MG63 (cell line): ENCODE data around the gene NT5C2. TPM values are rescaled to one million over a fixed set of nuclear protein-coding genes. Genes with fewer than 3 reads are reported as not detected.
"Not testable (repeated sequence)": the region's sequence is repeated elsewhere in the genome, so short reads cannot be mapped to it uniquely, and the experiment has no call there.

Source experiments
- DNase-seq: peaks from one replicate; pipeline ENCODE4 v3.0.0-alpha.2; 2020
- H3K27me3 ChIP-seq: fragments of 250-450 bp; sonication (Bioruptor Pico); 2 replicates; pipeline ENCODE4 v1.5.1; 2020; ENCODE audit warnings: mild to moderate bottlenecking, moderate library complexity
- H3K36me3 ChIP-seq: fragments of 250-450 bp; sonication (Bioruptor Pico); 2 replicates; pipeline ENCODE4 v1.5.1; 2020; ENCODE audit warnings: mild to moderate bottlenecking, moderate library complexity
- H3K4me3 ChIP-seq: fragments of 250-450 bp; sonication (Bioruptor Pico); 2 replicates; pipeline ENCODE4 v1.5.1; 2020; ENCODE audit warnings: mild to moderate bottlenecking, moderate library complexity
- H3K9me3 ChIP-seq: fragments of 250-450 bp; sonication (Bioruptor Pico); 2 replicates; pipeline ENCODE4 v1.5.1; 2020; ENCODE audit warnings: mild to moderate bottlenecking, moderate library complexity
- total RNA-seq: library from RNA; depleted of rRNA; stranded (reverse); fragments of >200 nt; shearing (Covaris generic); gene quantifications from 2 replicates; pipeline ENCODE4 v1.2.3, GENCODE V29; 2014; ENCODE audit warnings: low replicate concordance; rRNA removed

NT5C2 gene
- 9.9 and 23.5 TPM in 2 replicates for total RNA-seq

DNA sequence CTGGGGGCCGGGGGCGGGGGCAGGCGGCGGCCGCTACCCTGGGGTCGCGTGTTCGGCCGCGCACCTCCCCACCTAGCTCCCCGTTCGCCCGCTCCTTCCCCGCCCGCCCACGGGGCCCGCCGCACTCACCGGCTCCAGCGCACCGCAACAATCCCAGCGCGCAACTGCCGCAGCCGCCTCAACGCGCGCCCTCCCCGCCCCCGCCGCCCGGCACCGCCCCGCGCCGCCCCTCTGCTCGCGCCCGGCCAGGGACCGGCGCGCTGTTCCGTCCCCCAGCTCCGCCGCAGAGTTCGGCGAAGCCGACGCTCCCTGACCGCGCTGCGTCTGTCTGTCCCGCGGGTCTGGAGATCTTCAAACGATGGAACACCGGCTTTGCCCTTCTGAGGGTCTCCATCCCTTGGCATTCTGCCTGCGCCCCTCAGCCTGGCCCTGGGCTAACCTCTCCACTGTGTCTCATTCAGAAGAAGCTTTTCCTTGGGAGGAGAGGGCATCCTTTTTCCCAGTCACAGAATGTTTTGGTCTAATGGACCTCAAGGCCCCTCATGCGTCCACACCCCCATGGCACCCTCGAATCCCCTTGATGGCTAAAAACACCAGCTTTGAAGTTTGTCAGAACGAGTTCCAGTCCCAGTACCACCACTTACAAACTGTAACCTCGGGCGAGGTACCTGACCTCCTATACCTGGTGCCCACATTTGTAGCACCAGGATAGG lies at the start of gene NT5C2:
Gene NT5C2 (minus strand): TSS at position 166 of the 713 bp plus-strand sequence. CDS start 18,314 bp downstream, outside the sequence.
- peaks cover 18% of the 10 kb centered on the region for H3K36me3 ChIP-seq
- DNase-seq = peak; percentile 84
- no peaks in the 10 kb centered on the region for H3K27me3 ChIP-seq

DNA sequence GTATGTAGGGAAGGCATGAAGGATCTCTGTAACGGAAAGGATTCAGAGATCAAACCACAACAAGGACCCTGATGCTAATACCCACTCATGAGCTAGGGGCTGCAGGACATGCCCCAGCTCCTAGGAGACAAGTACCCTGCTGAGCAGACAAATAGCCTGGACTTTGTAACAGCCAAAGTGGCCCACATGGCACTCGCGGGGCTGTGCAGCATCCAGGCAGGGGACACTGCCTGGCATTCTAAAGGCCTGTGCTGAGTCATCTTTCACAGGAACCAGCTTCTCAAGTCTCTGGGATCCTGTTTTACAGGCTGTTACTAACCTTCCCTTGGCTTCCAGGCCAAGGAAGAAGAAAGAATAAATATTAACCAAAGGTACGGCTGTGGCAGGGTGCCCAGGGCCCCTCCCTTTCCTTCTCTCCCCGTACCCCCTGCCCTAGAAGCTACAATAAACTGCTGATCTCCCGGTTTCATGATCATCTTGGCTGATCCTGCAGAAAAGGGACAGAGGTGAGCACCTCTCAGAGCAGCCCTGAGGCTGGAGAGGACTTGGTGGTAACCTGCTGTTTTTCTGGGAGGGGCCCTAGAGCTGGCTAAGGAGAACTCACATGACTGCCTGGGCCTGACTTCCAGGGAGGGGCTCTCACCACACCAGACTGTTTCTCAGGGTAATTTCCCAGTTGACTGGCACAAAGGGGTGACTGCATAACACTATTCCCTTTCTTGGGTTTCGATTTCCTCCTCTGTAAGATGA lies 48.4 kb upstream of the NT5C2 start:
- no peaks in the 10 kb centered on the region for H3K36me3 ChIP-seq
- peak; percentile 30 for DNase-seq
- H3K4me3 ChIP-seq = no peak overlapping the region
- no peaks in the 10 kb centered on the region for H3K9me3 ChIP-seq
- no peaks in the 10 kb centered on the region; the same call in 1 of the 2 replicates for H3K27me3 ChIP-seq

More for the DNA sequence above, at the start of gene NT5C2:
- H3K4me3 ChIP-seq = peak within 1 kb of the TSS; percentile 96
- H3K9me3 ChIP-seq = no peaks in the 10 kb centered on the region

DNA sequence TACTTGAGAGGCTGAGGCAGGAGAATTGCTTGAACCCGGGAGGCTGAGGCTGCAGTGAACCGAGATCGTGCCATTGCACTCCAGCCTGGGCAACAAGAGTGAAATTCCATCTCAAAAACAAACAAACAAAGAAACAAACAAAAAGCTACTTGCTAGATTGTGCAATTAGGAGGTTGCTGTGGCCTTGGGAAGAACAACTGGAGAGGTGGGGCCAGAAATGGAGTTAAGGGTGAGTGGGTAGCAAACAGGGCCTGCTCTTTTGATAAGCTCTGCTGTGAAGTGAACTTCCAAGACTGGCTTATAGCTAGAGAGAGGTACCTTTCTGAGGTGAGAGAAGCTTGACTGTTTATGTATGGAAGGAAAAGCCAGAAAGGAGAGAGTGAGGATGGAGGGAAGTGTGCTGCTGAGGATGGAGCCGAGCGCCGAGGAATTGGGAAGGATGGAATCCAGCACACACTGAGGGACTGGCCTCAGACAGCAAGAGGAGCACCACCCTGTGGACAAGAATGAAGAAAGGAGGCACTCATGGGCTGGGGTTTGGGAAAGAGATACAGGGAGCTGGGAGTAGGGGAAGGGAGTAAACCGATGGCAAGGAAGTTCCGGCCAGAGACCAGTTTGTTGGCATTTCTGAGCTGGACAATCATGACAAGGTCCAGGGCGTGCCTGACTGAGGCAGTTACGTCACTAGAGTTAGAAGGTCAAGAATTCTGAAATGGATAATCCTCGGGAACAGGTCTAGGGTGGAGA lies 45.6 kb upstream of the NT5C2 start:
- Histone ChIP-seq H3K4me3 (no peak overlapping the region), H3K27me3 (no peaks in the 10 kb centered on the region), H3K36me3 (no peaks in the 10 kb centered on the region), H3K9me3 (no peaks in the 10 kb centered on the region)
- peak; percentile 30 for DNase-seq

DNA sequence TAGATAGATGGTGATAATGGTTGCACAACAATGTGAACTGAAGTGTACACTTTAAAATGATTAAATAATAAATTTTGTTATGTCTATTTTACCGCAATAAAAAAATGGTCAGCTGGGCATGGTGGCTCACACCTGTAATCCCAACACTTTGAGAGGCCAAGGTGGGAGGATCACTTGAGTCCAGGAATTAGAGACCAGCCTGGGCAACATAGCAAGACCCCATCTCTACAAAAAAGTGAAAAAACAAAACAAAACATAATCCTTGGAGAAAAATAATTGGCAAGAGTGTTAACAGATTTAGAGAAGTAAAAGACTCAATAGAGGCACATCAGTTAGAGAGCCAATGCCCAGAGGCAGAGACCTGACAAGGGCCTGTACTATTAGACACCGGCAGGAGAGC lies 42.7 kb upstream of the NT5C2 start:
- Histone ChIP-seq H3K9me3 (no peaks in the 10 kb centered on the region), H3K4me3 (no peak overlapping the region), H3K36me3 (no peaks in the 10 kb centered on the region), H3K27me3 (no peaks in the 10 kb centered on the region)
- no peak for DNase-seq

DNA sequence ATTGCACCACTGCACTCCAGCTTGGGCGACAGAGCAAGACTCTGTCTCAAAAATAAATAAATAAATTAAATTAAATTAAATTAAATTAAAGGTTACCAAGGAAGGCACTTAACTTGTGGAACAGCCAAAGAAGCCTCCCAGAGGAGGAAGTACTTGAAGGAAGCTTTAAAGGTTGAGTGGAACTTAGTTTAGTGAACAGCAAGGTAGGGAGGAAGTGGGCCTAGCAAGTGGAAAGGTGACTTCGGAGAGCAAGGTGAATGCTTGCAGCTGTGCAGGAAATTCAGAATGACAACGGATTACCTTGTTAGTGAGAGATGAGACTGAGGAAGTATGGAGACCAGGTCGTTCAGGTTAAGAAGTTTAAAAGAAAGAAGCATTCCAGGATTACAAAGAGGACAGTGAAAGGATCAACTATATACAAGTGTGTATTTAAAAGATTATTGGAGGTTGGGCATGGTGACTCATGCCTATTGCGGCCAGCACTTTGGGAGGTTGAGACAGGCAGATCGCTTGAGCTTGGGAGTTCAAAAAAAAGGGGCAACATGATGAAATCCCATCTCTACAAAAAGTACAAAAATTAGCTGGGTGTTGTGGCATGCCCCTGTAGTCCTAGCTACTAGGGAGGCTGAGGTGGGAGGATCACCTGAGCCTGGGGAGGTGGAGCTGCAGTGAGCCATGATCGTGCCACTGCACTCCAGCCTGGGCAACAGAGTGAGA lies 39.9 kb upstream of the NT5C2 start:
- H3K36me3 ChIP-seq = no peaks in the 10 kb centered on the region
- H3K9me3 ChIP-seq = no peaks in the 10 kb centered on the region
- no peak overlapping the region for H3K4me3 ChIP-seq
- DNase-seq = peak; percentile 59
- H3K27me3 ChIP-seq = no peaks in the 10 kb centered on the region

DNA sequence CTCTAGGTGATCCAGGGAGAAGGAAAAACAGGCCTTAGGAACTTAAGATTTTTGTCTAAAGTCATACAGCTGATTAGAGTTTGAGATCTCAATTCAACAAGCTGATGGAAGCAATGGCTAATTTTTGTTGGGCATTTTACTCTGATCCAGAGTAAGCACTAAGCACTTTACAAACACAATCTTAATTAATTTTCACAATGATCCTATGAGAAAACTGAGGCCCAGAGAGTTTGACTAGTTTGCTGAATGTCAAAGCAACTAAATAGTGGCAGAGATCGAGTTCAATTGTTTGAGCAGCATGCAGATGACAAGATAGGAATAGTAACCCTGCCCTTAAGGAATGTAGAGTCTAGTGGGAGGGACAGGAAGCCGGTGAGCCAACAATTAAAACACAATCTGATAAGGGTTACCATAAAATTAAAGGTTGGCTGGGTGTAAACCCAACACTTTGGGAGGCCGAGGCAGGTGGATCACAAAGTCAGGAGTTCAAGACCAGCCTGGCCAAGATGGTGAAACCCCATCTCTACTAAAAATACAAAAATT lies 39.1 kb upstream of the NT5C2 start:
- Histone ChIP-seq H3K9me3 (no peaks in the 10 kb centered on the region), H3K36me3 (no peaks in the 10 kb centered on the region), H3K4me3 (no peak overlapping the region), H3K27me3 (no peaks in the 10 kb centered on the region)
- no peak for DNase-seq

DNA sequence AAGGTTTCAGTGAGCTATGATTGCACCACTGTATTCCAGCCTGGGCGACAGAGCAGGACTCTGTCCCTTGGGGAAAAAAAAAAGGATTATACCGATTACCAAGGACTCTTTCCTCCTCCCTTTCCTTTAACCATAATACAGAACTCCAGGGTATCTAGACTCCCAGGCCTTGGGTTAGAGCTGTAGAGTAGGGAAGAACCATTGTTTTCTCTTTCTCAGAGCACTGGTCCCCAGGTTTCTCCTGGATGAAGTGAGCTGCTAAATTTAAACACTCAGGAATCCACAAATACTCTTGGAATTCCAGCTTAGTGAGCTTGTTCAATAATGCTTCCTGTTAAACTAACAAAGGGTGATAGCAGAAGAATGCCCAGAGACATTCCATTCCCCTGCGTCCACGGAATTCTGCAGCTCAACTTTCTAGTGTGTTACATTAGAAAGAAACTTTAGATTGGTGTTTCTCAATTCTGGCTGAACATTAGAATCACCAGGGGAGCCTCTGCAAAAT lies 38.0 kb upstream of the NT5C2 start:
- peak; percentile 87 for DNase-seq
- no peaks in the 10 kb centered on the region; the same call in 1 of the 2 replicates for H3K9me3 ChIP-seq
- H3K36me3 ChIP-seq = no peaks in the 10 kb centered on the region
- no peaks in the 10 kb centered on the region for H3K27me3 ChIP-seq
- no peak overlapping the region for H3K4me3 ChIP-seq

DNA sequence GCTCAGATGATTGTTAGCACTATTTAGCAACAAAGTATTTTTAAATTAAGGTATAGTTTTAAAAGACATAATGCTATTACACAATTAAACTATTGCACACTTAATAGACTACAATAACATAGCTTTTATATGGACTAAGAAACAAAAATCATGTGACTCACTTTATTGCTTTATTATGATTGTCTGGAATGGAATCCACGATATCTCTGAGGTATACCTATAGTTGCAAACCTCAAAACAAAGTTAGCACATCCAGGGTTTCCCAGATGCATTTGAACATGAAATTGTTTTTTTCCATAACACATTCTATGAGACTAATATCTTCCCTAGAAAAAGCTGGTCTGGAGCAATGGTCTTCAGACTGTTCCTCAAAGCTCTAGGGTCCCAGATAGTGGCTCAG lies 34.3 kb upstream of the NT5C2 start:
- H3K4me3 ChIP-seq = no peak overlapping the region
- no peaks in the 10 kb centered on the region for H3K27me3 ChIP-seq
- DNase-seq = no peak
- H3K9me3 ChIP-seq = peaks cover 11% of the 10 kb centered on the region
- no peaks in the 10 kb centered on the region for H3K36me3 ChIP-seq

DNA sequence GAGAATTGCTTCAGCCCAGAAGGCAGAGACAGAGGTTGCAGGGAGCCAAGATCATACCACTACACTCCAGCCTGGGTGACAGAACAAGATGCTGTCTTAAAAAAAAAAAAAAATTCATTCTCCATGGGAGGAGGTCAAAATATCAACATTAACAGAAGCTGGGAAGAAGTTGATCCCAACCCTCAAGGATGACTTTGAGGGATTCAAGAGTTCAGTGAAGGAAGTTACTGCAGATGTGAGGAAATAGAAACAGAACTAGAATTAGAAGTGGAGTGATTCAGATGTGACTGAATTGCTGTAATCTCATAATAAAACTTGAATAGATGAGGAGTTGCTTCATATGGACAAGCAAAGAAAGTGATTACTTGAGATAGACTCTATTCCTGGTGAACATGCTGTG lies 32.9 kb upstream of the NT5C2 start:
- H3K27me3 ChIP-seq = no peaks in the 10 kb centered on the region
- H3K36me3 ChIP-seq = no peaks in the 10 kb centered on the region
- H3K4me3 ChIP-seq = no peak overlapping the region
- H3K9me3 ChIP-seq = peaks cover 11% of the 10 kb centered on the region
- no peak for DNase-seq

DNA sequence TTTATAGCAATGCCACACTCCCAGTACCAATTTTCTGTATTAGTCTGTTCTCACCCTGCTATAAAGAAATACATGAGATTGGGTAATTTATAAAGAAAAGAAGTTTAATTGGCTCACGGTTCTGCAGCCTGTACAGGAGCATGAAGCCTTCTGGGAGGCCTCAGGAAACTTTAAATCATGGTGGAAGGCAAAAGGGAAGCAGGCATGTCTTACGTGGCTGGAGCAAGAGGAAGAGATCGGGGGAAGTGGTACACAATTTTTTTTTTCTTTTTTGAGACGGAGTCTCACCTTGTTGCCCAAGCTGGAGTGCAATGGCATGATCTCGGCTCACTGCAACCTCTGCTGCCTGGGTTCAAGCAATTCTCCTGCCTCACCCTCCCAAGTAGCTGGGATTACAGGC lies 31.6 kb upstream of the NT5C2 start:
- H3K27me3 ChIP-seq, DNase-seq, H3K4me3 ChIP-seq, H3K36me3 ChIP-seq: not testable (repeated sequence)
- peaks cover 11% of the 10 kb centered on the region for H3K9me3 ChIP-seq

DNA sequence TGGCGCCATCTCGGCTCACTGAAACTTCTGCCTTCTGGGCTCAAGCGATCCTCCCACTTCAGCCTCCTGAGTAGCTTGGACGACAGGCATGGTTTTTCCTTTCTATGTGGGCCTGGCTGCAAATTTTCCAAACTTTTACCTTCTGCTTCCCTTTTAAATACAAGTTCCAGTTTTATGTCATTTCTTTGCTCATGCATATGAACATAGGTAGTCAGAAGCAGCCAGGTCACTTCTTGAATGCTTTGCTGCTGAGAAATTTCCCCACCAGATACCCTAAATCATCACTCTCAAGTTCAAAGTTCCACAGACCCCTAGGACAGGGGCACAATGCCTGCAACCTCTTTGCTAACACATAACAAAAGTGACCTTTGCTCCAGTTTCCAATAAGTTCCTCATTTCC lies 31.1 kb upstream of the NT5C2 start:
- DNase-seq = no peak
- H3K27me3 ChIP-seq = no peaks in the 10 kb centered on the region
- H3K36me3 ChIP-seq = no peaks in the 10 kb centered on the region
- peaks cover 11% of the 10 kb centered on the region for H3K9me3 ChIP-seq
- H3K4me3 ChIP-seq = no peak overlapping the region

DNA sequence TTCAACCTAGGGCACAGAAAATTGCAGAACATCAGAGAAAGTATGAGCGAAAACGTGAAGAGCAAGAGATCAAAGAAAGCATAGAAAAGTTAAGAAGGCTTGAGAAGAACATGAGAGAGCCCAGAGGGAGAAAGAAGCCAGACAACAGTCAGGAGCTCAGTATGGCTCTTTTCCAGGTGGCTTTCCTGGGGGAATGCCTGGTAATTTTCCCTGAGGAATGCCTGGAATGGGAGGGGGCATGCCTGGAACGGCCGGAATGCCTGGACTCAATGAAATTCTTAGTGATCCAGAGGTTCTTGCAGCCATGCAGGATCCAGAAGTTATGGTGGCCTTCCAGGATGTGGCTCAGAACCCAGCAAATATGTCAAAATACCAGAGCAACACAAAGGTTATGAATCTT lies 23.3 kb upstream of the NT5C2 start:
- H3K36me3 ChIP-seq, DNase-seq, H3K27me3 ChIP-seq, H3K9me3 ChIP-seq, H3K4me3 ChIP-seq: not testable (repeated sequence)

DNA sequence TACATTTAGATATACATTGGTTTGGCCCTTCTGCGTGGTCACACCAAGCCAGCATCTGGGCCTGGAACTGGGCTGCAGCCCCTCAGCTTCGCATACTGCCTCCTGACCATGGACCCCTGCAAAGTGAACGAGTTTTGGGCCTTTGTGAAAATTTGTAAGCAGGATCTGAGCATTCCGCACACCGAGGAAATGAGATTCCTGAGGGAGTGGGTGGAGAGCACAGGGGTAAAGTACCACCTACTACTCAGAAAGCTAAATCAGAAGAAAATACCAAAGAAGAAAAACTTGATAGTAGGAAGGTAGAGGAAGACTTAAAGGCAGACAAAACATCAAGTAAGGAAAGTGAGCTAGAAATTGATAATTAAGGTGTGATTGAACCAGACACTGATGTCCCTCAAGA lies 22.5 kb upstream of the NT5C2 start:
- H3K4me3 ChIP-seq = no peak overlapping the region
- no peaks in the 10 kb centered on the region for H3K27me3 ChIP-seq
- H3K9me3 ChIP-seq = no peaks in the 10 kb centered on the region
- H3K36me3 ChIP-seq = no peaks in the 10 kb centered on the region
- no peak for DNase-seq

DNA sequence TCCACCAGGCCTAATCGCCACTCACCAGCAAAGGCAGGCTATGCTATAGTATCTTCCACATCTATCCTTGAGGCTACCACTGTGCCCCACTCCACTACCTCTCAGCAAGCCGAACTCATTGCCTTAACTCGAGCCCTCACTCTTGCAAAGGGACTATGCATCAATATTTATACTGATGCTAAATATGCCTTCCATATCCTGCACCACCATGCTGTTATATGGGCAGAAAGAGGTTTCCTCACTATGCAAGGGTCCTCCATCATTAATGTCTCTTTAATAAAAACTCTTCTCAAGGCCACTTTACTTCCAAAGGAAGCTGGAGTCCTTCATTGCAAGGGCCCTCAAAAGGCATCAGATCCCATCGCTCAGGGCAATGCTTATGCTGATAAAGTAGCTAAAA lies 17.2 kb upstream of the NT5C2 start:
- H3K4me3 ChIP-seq, H3K36me3 ChIP-seq, H3K27me3 ChIP-seq, DNase-seq, H3K9me3 ChIP-seq: not testable (repeated sequence)

DNA sequence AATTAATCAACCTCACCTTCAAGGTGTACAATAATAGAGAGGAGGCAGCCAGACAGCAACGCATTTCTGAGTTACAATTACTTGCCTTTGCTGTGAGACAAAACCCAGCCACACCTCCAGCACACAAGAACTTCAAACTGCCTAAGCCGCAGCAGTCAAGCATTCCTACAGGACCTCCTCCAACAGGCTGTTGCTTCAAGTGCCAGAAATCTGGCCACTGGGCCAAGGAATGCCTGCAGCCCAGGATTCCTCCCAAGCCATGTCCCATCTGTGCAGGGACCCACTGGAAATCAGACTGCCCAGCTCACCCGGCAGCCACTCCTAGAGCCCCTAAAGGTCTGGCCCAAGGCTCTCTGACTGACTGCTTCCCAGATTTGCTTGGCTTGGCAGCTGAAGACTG lies 14.6 kb upstream of the NT5C2 start:
- H3K4me3 ChIP-seq, DNase-seq, H3K36me3 ChIP-seq, H3K9me3 ChIP-seq, H3K27me3 ChIP-seq: not testable (repeated sequence)

DNA sequence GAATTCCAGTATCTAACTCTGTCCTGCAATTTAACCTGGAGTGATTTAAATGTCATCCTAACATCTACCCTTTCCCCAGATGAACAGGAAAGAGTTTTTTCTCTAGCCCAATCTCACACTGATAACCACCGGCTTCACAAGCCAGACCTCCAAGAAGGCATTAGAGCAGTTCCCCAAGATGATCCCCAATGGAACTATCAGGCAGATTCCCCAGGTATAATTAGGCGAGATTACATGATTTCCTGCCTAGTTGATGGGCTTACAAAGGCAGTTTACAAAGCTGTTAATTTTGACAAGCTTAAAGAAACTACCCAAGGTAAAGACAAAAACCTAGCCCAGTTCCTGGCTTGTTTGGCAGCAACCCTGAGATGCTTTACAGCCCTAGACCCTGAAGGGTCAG lies 14.1 kb upstream of the NT5C2 start:
- no peak for DNase-seq
- peaks cover 5% of the 10 kb centered on the region; the same call in 1 of the 2 replicates for H3K9me3 ChIP-seq
- H3K36me3 ChIP-seq = no peaks in the 10 kb centered on the region
- H3K27me3 ChIP-seq = no peaks in the 10 kb centered on the region
- H3K4me3 ChIP-seq = no peak overlapping the region
